Fibroblast of skin of scalp (primary cell): Measurements from ENCODE around the gene MTA3.
A peak's percentile ranks its signal among the peaks of the same experiment; 100 is the strongest.
"Not testable (repeated sequence)": the region's sequence is repeated elsewhere in the genome, so short reads cannot be mapped to it uniquely, and the experiment has no call there.

Source experiments
- DNase-seq: peaks from one replicate; pipeline ENCODE4 v3.0.0-alpha.2; 2013

The MTA3 gene

DNA sequence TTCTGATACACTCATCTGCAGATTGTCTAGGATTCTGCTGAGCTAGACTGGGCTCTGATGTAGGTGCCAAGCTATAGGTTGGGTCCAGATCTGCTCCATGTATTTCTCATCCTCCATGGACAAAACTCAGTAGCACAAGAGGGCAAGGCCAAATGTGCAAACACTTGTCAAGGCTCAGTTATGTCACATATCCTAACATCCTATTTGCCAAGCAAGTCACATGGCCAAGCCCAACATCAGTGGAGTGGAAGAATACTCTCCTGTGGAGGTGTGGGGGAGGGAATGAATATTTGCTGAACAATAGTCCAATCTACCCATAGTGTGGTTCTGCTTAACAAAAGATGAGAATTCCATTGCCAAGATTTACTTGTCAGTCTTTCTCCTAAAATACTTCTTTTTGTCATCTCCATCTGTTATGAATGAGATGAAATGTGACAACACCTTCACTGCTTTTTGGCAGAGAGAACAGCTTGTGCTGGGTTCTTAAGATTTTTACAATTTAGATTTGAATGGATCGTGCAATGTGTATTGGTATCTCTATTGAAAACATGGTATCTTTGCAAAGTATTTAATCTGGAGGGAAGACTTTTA is 105.7 kb downstream of the MTA3 start:
- no peak for DNase-seq

DNA sequence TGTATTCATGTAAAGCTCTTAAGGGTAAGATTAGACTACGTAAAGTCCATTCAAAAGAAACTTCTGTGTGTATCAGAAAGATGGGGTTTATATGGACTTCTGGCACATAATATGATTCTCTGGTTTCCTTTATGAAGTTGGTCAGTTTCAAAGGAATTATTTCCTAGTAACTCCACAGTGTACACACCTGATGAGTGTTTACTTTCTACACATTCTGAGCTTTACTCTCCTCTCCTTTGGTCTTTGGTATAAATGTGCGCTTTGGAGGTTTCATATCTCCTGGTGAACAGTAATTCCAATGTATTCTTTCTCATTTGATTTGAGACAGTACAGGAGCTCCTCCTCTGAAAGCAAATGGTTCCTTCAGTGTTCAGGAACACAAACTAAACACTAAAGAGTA is 107.4 kb downstream of the MTA3 start:
- DNase-seq: no peak

DNA sequence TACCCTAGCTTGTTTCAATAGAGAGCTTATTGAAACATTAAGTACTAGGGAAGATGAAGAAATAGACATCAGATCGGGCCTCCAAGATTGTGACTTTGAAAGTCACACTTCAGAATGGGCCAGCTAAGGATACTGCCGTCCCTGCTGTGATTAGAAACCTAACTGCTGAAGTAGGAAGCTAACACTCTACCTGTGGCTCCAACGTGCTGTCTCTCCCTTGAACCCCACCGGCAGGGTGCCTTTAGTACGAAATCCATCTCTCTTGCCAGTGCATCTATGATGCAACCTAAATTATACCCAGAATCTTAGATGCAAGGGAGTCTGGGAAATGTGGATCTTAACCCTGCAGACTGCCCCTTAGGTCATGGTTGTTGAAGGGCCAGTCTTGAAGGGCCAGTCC is 116.9 kb downstream of the MTA3 start:
- no peak for DNase-seq

DNA sequence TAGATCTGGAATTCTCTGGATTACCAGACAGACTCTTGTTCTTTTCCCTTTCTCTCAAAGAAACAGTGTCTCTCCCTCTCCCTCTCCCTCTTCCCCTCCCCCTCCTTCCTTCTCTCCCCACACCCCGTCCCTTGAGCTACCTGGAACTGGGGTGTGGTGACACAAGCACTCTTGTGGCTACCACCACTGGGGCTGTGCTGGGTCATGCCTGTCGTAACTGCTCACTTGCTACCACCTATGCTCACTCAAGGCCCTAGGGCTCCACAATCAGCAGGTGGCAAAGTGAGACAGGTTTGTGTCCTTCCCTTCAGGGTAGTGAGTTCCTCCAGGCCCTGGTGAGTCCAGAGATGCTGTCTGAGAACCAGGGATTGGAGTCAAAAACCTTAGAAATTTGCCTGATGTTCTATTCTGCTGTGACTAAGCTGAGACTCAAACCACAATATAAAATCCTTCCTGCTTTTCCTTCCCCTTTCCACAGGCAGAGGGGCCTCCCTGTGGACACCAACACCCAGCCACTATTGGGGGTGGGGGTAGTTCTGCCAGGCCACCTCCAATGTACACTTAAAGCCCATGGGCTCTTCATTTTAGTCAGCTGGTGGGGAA is 124.7 kb downstream of the MTA3 start:
- no peak for DNase-seq

DNA sequence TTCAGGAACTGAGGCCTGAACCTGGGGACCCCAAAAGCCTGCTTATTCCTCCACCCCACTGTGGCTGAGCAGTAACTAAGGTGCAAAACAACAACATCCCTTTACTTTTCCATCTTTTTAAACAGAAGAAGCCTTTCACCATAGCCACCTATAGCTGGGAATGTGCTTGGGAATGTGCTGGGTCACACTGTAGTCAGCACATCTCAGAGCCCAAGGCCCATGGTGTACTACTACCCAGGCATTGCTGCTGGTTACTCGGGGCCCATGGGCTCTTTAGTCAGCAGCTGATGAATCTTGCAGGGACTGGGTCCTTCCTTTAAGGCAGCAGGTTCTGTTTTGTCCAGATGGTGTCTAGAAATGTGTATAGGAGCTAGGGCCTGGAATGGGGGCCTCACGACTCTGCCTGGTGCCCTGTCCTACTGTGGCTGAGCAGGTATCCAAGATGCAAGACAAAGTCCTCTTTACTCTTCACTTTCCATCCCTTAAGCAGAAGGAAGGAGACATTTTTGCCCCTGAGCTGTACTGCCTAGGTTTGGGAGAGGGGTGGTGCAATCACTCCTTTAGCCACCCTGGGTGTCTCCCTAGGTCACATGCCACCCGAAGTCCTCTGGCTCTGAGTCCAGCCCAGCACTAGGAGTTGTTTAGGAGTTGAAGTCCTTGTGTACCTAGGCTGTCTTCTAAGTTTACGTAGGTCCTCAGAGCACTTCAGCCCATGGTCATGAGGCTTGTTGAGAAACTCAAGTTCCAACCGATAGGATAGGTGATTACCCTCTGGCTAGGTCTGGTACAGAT is 125.5 kb downstream of the MTA3 start:
- DNase-seq: no peak

DNA sequence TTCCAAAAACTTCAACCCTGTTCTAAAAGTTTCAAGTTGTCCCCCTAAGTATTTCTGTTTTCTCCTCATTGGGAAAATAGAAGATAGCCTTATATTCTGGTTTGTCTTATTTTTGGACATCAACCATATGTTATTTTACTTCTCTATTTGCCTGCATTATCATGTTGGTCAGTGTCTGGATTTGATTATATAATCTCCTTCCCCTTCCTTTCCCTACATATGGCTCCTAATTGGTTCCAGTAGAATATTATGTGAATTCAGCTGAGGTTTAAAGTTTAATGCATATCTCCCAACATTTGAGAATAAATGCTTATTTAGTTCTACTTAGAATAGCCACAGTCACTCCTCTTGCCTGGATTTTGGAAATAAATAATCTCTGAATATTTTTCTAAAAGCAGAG is 128.6 kb downstream of the MTA3 start:
- DNase-seq: no peak

DNA sequence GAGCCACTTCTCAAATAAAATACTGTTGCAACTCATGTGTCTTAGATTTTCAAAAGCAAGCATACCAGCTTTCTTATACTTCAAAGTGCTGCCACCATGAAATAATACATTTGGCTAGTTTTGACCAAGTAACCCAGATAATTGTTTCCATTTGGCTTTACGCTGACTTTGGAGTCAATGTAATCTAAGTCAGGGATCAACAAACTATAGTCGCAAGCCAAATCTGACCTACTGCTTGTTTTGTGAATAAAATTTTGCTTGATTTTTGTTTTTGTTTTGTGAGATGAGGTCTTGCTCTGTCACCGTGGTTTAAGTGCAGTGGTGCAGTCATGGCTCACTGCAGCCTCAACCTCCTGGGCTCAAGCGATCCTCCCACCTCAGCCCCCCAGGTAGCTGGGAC is 130.5 kb downstream of the MTA3 start:
- DNase-seq: no peak

DNA sequence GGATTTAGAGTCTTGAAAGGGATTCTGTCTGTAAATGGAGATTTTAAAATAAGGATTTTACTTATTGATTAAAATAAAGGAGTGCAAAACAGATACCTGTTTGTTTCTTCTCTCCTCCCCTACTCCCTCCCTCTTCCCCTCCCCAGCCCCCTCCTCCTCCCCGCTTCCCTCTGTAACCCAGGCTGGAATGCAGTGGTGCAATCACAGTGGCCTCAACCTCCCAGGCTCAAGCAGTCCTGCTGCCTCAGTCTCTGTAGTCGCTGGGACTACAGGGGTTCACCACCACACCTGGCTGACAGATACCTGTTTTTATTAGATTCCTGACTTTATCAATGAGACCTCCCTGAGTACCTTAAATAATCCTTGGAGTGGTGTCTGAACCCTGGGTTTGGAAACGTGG is 138.4 kb downstream of the MTA3 start:
- DNase-seq: no peak

DNA sequence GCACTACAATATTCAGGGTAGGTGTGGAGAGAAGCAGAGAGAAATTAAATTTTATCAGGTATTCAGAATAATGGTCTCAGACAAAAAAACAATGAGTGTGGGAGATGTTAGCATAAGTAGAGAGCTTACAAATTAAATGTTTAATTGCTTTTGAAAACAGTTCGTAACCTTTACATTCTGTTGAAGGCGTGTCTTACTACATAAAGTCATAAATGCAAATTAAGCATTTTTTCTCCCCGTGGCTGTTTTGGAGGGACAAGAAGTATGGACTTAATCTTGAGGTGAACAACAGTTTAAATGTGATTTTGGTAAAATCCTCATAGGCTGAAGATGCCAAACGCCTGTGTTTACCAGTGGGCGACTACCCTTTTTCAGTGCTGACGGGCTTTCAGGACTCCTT is 139.7 kb downstream of the MTA3 start:
- DNase-seq: no peak

DNA sequence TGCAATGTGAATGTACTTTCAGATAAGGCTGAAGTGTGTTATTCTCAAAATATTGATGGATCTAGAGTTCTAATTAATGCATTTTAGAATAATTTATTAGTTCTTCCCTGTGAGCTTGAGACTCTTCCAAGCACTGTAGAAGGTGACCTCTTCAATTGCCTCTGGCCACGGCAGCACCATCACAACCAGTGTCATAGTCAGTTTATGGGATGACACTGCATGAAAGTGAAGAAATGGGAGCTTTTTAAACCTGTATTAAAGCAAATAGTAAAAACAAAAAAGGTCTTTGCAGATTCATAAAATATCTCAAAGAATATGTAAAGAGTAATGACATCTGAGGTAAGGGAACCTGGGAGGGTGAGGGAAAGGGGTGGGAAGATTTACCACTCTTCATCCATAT is 143.5 kb downstream of the MTA3 start:
- DNase-seq: no peak

DNA sequence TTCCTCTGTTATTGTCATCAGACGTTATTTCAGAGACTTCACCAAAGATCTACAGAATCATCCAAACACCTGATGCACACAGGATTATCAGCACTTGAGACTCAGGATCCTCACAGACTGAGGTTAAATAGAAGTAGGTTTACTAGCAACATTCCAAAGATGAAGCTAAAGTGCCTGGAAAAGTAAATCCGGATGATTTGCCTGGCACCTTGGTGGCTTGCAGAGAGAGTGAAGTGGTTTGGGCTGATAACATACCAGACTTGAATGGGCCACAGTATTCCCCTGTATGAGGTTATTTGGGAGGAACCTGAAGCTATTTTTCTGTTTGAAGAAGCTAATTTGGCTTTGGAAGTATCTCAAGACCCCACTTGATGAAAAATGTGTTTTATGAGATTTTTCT is 144.5 kb downstream of the MTA3 start:
- DNase-seq: no peak

DNA sequence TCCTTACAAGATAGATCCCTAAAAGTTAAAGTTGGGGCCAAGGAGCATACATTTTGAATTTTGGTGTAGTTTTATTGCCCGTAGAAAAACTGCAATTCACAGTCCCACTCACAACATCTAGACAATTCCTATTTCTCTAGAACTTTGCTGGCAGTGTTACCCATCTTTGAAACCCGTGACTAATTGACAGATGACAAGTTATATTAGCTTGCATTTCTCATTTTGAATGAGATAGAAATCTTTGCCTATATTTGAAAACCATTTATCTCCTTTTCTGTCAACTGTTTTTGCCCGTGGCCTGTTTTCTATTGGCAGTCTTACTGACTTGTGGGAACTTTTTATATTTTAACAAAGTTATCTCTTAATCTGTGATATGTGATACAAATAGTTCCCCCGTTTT is 145.5 kb downstream of the MTA3 start:
- no peak for DNase-seq

DNA sequence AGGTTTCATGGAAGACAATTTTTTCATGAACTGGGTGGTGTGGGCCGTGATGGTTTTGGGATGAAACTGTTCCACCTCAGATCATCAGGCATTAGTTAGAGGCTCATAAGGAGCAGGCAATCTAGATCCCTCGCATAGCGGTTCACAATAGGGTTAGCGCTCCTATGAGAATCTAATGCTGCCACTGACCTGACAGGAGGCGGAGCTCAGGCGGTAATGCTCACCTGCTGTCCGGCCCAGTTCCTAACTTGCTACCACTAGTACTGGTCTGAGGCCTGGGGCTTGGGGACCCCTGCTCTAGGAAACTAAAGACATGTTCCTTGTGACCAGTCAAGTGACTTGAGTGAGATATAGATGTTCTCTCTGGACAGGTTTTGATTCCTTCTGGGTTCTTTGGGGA is 146.3 kb downstream of the MTA3 start:
- no peak for DNase-seq

DNA sequence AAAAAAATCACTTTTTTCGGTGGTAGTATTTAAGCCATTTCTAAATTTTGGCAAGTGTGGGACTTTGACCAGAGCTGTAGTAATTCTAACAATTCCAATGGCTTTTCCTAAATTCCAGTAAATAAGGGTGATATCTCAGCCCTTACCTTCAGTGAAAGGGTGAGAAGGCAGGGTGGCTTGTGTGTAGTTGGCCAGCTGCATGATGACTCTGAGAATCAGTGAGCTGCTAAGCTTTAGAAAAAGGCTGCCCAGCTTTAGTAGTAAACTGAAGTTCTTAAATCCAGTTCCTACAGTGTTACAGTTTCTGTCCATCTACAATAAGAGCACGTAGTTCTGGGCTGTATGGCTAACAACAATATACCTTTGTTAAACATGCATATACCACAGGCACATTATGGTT is 153.5 kb downstream of the MTA3 start:
- DNase-seq: no peak

DNA sequence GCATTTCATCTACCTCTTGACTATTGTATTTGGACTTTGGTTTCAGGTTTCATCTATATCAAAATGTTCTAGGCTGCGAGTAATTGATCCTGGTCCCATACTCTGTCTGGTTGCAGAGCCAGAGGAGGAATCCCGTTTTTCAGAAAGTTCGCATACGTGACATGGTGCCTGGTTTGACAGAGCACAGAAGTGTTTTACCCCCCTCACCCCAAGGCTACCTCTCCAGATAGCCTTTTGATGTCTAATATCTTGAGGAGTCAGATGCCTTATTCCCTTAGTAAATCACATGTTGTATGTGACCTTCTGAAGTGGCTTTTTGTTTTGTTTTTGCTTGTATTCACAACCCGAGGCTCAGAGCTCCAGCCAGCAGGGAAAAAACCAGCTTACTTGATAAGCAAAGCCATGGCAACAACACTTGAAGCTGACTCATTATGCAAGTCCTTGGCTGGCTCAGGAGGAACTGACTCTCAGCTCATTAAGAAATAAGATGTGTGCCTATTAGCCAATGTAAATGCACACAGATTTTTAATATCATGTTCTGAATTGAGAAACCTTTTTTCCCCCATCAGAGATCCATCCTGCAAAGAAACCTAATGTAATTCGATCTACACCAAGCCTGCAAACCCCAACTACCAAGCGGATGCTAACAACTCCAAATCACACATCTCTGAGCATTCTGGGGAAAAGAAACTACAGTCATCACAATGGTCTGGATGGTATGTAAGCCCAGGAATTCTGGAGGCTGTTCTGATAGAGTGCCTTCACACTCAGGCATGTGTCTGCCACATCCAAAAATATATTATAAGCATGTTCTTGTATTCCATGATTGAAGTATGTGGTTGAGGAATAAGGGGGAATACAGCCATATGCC is 154.1 kb downstream of the MTA3 start:
- DNase-seq: peak; percentile 48

DNA sequence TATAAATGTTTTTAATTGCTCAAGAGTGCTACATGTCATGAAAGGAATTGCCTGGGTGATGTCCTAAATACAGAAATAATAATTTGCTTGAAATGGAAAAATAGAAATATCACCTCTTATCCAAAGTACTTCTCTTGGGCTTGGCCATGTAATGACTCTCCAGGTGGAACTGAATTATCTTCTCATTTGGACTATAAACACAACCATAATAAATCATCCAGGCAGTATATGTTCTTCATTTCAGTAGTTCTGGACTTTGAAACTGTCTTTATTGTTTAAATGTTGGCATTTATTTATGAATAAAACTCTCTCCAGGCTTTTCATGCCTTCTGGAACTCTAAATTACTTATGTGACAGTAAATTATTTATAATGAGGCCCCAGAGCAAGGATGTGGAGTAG is 155.0 kb downstream of the MTA3 start:
- no peak for DNase-seq

DNA sequence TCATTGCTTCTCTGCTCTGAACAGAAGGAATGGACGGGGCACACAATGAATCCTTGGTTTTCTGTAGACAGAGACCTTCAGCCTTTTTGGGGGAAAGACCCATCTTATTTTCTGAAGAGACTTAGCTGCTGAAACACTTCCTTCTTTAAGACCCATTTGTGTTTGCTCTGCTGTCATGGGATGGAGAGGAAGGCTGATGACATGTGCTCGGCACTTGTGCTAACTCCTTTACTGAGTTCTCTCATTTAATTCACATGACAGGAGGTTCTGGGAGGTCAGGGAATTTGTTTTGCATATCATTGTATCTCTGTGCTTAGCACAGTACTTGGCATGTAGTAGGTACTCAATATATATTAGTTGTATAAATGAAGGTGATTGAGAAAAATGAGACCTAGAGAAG is 156.5 kb downstream of the MTA3 start:
- no peak for DNase-seq

DNA sequence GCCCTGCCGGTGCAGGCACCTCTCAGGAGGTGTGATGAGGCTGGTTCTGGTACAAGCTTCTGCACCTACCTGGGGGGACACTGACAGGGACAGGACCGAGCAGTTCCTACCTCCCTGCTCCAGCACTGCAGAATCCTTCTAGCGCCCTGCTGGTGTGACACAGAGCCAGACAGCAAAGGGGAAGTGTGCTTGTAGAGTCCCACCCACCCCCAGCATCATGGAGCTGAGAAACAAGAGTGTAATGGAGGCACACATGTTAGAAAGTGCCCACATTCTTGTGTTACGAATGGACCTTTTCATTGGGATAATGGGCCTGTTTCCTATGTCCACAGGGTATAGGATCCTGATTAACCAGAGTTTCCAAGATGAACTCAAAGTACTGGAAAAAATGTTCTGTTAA is 157.2 kb downstream of the MTA3 start:
- DNase-seq: peak; percentile 12

DNA sequence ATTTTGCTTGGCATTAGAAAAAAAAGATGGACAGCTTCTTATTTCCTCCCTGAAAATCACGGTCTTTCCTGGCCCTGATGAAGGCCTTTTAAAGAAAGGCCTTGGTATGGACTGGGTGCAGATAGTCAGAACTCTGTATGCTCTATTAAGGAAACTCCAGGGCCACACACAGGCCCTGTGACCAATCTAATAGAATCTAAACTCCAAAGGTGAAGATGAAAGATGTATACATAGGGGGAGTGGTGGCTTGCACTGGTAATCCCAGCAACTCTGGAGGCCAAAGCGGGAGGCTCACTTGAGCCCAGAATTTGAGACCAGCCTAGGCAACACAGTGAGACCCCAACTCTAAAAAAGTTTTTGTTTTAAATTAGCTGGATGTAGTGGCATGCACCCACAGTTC is 158.2 kb downstream of the MTA3 start:
- no peak for DNase-seq

DNA sequence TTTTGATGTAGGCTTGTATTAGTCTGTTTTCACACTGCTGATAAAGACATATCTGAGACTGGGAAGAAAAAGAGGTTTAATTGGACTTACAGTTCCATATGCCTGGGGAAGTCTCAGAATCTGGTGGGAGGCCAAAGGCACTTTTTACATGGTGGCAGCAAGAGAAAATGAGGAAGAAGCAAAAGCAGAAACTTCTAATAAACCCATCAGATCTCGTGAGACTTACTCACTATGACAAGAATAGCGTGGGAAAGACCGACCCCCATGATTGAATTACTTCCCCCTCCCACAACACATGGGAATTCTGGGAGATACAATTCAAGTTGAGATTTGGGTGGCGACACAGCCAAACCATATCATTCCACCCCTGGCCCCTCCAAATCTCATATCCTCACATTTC is 162.9 kb downstream of the MTA3 start:
- DNase-seq: not testable (repeated sequence)

DNA sequence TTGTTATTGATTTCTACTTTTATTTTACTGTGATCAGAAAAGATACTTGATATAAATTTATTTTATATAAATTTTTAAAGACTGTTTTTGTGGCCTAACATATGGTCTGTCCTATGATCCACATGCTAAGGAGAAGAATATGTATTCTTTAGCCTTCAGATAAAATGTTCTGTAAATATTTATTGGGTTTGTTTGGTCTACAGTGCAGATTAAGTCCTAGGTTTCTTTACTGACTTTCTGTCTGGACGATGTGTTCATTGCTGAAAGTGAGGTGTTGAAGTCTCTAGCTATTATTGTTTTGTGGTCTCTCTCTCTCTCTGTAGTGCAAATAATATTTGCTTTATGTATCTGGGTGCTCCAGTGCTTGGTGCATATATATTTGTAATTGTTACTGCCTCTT is 165.4 kb downstream of the MTA3 start:
- DNase-seq: no peak

DNA sequence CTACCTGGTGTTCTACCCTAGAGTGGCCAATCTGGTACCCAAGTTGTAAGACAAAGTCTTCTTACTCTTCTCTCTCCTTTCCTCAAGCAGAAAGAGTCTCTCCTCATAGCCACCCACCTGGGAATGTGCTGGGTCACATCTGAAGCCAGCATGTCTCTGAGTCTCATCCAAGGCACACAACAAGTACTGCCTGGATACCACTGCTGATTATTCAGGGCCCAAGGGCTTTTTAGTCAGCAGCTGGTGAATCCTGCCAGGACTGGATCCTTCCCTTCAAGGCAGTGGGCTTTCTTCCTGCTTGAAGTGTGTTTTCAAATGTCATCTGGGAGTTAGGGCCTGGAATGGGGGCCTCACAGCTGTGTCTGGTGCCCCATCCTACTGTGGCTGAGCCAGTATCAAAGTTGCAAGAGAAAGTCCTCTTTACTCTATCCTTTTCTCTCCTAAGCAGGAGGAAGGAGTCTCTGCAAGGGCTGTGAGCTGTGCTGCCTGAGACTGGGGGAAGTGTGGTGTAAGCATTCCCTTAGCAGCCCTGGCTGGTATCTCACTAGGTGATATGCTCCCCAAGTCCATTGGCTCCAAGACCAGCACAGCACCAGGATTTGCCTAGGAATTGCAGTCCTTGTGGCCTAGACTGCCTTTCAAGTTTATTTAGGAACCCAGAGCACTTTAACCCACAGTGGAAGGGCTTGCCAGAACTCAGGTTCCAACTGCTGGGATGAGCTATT is 168.3 kb downstream of the MTA3 start:
- DNase-seq: no peak

DNA sequence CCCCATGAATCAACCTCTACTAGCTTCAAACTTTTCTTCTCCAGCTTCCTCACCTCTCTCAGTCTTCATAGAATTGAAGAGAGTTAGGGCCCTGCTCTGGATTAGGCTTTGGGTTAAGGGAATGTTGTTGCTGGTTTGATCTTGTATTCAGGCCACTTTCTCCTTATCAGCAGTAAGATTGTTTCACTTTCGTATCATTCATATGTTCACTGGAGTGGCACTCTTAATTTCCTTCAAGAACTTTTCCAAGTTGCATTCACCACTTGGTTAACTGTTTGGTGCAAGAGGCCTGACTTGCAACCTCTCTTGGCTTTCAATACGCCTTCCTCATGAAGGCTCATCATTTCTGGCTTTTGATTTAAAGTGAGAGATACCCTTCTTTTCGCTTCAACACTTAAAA is 172.7 kb downstream of the MTA3 start:
- DNase-seq: no peak
